ELF-1 (cell line): Measurements from ENCODE around the gene FBF1.

Experiments
- DNase-seq: peaks from one replicate; pipeline ENCODE4 v3.0.0-alpha.2; 2016; ENCODE audit warnings: low read depth, low spot score

The FBF1 gene

DNA sequence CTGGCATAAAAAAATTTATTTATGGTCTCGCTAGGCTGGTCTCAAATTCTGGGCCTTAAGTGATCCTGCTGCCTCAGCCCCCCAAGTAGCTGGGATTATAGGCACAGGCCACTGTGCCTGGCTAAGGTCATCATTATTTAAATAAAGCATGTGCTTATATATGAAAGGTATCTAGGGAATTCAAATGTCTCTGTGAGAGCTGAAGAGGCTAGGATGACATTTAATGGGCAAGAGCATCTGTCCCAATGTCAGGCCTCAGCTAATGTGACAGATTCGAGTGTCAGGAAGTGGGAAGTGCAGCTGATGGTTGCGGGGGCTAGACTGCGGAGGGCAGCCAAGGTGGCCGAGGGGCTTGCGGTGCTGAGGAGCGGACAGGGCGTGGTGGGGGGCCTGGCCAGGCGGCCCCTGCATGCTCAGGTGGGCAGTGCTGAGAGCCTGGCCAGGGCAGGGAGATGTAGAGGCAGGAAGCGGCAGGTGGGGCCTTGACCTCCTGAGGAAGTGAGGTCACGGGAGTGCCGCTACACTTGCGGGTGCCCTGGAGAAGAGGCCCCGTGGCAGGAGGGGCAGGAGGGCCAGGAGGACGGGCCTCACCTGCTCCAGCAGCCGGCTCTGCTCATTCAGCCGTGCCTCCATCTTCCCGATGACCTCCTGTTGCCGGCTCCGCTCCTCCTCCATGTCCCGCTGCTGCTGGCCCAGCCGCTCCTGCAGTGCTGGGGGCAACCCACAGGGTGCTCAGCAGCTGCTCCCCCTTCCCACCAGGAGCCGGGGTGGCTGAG lies 23.5 kb downstream of the FBF1 start:
- DNase-seq, result no peak

DNA sequence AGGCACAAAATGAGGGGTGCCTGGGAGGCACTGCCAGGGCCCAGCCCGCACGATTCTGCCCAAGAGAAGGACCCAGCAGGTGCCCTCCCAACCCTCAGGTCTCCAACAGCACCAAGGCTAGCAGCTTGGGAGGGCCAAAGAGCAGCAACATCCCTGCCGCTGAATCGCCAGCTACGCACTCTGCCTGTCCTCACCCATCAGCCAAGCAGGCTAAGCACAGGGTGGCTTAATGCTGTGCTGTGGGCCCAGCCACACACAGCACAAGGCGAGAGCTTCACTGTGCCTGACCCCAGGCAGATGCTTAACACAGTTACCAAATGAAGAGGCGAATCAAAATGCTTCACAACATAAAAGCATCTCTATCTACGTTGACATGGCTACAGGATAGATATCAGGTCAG lies 25.6 kb downstream of the FBF1 start:
- DNase-seq, result no peak

DNA sequence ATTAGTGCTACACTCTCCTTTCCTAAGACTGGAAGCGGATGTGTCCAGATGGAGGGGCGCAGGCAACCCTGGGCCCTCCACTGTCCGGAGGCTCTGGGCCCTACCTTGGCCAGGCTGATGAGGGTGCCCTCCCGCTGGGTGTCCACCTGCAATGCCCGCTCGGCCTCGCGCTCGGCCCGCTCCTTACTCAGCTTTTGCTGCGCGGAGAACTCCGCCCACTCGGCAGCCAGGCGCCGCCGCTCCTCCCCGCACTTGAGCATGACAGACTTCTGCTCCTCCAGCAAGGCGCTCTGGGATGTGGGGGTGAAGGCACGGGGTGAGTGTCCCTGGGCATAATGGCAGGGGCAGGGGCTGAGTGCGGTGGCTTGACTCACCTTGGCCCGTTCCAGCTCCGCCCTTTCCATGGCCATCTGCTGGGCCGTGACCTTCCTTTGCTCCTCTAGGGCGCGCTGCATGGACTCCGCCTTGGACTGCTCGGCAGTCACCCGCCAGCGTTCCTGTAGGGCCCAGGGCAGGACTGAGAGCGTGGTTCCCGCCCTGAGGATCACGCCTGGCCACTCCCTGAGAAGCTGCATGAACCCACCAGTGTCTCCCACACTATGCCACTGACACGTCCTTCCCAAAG lies 26.1 kb downstream of the FBF1 start:
- DNase-seq, result no peak

DNA sequence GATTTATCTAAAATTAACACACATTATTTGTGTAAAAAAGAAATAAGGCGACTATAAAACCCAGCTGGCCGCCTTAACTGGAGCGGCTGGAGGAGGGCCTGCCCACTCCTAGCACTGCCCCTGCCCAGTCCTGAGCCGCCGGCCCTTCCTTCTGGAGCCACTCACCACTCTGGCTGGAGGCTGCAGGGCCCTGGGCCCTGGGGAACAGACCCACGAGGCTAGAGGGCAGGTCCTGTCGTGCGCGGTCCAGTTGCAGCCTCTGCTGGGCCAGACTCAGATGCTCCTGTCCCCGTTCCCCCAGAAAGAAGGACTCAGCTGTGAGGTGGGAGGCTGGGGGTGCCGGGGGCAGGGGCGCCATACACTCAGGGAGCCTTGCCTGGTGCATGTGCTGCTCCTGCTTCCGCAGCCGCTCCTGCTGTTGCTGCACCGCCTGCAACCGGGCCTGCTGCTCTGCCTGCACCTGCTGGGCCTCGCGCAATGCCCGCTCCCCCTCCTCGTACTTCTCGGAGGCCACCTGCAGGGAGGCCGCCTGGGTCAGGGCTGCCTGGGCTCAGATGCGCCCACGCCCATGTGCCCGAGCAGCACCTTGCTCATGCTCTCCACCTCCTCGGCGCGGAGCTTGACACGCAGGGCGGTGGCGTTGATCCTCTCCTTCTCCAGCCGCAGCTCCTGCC lies 27.2 kb downstream of the FBF1 start:
- DNase-seq, result no peak

DNA sequence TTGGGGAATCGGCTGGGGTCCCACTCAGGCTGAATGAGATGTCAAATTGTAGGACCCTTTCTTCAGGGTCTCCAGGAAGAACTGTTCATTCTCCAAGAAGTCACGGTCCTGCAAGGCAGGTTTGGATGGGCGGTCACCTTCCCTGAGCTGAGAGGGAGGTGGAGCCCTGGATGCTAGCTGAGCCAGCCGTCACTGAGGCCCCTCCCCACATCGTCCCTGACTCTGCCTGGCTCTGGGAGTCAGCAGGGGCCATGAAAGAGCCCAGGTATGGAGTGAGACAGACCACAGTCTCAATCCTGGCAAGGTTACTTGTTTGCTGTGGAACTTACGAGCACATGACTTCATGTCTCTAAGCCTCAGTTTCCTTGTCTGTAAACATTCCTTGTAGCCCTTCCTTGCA lies 30.1 kb downstream of the FBF1 start:
- DNase-seq, result peak; percentile 72

DNA sequence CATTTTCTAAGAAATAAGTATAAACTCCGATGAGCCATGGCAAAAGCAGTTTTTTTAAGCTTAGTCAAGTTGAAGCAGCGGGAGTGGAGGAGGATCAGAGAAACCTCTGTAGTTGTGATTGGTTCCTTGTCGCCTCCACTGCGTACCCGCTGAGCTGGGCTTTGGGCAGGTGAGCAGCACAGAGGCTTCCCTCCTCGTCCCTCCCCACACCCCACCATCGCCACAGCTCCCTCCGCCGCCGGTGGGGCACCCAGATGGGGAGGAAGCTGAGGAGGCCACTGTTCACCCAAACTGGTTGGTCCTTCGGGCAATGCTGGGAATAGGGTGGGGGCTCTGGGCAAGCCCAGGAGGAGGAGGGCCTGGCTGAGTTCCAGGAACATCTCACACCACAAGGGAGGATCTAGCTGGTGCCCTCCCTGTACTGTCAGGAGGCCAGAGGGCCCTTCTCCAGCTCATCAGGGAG lies 31.0 kb downstream of the FBF1 start:
- DNase-seq, result no peak

DNA sequence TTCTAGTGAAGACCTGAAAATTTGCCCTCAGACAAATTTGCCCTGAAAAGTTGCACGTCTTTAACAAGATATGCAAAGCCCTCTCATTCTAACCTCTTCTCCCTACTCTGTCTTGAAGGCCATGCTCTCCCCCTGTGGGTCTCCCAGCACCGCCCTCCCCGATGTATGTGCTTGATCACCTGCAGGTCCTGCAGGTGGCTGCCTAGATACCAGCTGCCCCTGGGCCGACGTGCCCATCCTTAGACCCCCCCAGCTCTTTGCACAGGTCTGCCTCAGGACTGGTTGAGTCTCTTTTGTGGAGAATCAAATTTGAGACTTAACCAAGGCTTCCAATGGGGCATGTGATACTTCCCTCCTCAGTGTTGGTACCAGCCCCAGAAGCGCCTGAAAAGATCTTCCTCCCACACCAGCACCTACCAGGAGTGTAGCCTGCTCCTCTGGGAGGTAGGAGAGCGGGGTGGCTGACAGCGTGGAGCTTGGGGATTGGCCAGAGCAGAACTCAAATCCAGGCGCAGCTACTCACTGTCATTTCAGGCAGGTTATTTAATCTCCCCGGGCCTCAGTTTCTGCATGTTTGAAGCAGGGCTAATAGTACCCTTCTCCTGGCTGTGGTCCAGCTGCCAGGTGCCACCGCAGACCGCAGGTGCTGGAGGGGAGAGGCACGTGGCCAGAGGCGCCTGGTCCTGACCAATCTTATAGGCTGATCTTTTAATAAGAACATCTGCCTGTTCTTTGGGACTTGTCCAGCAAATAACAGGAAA lies 31.6 kb downstream of the FBF1 start:
- no peak for DNase-seq

DNA sequence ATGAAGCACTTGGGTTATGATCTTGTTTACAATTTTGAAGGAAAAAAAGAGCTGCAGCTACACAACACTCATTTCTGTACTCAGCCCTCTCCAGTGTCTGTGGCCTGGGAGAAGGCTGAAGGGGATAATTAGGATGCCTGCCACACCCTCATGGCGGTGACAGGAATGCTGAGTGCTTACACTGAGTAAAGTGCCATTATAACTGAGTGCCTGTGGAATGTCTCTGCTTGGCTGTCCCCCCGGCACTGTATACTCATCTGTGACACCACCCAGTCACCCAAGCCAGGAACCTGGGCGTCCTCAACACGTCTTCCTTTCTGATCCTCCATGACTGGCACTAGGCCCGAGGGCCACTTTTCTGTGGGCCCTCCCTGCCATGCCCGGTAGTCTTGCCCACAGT lies 32.6 kb downstream of the FBF1 start:
- DNase-seq, result peak; percentile 73

DNA sequence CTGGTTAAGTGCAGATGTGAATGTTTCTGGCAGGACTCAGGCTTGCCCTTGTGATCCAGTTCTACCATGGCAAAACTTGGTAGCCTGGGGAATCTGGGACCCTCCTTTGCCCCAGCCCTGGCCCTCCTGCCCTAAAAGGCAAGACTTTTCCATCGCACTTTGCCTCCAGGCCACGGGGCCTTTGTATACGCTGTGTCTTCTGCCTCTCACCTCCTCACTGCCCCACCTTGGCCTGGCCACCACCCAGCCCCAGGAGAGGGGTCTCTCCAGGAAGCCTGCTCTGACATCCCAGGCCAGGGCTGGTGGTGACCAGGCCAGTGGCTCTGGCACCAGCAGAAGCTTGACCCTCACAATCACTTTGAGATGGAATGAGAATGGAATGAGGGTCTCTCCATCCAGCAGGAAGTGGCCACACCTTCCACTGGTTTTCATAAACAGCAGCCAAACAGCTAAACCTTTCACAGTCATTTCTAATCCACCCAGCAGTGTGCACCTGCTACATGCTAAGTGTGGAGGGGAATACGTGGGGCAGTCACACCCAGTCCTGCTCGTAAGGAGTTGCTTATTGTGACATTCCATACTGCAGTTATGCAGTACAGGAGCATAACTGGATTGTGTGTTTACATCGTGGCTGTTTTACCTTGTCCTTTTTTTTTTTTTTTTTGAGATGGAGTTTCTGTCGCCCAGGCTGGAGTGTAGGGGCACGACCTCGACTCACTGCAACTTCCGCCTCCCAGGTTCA lies 34.5 kb downstream of the FBF1 start:
- no peak for DNase-seq

DNA sequence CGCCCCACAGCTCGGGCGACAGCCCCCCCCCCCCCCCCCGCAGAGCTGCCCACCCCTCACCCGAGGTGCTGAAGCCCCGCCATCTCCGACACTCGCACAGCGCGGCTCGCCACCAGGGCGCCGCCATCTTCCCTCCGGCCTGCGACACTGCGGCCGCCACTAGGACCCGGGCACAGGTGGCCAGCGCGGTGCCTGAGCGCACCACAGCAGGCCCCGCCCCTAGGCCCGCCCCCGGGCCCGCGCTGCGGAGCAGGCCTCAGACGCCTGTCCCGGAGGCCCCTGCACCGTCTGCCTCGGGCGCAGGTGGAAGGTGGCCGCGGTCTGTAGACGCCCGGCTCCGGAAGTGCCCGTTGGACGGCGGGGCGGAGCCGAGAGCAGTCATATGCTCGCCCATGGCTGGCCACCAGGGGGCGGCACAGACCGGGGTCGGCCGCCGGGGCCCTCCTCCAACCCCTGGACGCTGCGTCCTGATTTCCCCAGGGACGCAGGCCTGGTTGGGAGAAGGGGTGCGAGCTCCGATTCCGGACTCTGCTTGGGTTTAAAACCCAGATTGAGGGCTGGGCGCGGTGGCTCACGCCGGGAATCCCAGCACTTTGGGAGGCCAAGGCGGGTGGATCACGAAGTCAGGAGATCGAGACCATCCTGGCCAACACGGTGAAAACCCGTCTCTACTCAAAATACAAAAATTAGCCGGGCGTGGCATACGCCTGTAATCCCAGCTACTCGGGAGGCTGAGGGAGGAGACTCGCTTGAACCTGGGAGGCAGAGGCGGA lies 35.9 kb downstream of the FBF1 start, which contains the start of gene MRPL38:
TSS of gene MRPL38 (minus strand) at position 136 of the 773 bp plus-strand sequence. CDS start at position 127, 9 bp downstream.
- DNase-seq, result peak; percentile 99

DNA sequence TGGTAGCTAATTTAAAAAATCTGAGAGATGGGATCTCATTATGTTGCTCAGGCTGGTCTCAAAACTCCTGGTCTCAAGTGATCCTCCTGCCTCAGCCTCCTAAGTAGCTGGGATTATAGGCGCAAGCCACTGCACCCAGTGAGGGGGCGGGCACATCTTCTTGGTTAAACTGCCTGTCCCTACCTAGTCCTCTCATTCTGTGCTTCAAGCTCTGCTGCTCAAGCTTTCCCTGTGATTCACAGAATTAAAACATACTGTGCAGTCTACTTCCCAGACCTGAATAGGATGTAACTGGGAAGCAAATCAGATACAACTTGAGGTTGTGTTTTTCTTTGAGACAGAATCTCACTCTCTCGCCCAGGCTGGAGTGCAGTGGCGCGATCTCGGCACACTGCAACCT lies 38.4 kb downstream of the FBF1 start:
- DNase-seq, result no peak

DNA sequence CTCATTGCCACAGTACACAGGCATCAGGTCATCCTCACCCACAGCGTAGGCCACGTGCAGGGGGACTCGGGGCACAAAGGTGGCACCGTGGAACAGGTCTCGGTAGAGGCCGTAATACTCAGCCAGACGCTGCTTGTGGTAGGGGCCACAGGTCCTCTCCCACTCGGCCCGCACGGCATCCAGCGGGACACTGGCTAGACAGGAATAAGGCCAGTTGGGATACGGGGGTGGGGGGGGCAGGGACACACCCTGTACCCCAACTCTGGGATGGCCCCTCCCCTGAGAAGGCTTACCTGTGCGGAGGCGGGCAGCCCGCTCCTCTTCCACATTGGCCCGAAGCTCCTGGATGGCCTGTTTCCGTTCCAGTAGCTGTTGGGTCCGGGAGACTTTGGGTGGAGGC lies 39.1 kb downstream of the FBF1 start:
- no peak for DNase-seq

DNA sequence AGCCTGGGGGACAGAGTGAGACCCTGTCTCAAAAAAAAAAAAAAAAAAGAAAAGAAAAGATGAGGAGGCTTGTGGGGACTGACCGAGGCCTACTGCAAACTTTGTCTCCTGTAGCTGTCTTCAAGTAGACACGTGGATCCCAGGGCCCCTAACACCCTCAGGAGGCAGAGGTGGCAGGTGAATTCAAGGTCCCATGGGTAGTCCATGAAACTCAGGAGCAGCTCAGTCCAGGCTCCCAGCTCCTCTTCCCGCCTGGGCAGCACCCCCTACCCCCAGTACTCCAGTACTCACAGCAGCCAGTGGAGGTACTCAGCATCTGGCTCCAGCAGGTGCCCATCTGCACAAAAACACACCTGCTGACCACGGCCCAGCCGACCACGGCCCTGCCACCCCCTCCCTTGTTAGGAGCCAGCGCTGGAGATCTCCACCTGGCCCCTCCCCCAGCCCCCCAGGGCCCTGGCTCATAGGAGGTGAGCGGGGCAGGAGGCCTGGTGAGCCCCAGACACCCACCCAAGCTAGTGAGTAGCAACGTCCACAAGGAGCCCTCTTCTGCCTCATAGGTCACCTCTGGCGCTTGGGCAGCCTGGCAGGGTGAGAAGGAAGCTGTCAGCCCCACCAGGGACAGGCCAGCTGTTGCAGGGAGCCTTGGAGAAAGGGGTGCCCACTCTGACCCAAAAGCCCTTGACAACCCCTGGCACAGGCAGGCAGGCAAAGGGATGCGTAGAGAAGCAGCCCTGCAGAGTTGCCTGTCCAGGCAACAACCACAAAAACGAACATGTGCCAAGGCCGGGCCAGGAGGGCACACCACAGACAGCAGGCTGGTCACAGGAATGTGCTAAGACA lies 39.9 kb downstream of the FBF1 start:
- no peak for DNase-seq

DNA sequence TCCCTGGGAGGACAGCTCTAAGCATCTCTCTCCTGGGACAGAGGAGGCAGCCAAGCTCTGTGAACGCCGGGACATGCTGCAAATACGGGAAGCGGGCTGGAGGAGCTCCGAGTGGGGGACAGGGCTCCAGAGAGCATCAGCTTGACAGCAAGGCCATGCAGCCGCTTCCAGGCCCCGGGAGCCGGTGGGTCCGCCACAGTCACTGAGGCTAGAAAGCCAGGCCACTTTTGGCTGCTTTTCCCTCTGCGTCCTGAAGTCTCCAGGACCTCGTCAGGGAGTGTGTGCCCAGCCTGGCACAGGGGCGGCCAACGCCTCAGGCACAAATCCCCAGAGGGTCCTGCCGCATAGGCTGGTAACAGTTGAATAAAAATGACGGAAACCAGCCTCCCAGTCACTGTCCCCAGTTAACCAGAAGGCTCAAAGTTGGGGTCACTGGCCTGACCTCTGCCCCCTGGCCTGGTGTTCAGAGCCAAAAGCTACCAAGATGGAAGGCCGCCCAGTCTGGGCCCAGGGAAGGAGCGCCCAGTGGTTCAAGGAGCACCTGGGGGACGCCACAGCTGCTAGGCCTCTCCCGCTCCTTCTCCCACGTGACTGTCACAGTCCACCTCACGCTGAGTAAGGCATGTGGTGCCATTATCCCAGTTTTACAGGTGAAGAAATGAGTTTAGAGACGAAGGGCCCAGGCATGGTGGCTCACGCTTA lies 40.9 kb downstream of the FBF1 start:
- no peak for DNase-seq

DNA sequence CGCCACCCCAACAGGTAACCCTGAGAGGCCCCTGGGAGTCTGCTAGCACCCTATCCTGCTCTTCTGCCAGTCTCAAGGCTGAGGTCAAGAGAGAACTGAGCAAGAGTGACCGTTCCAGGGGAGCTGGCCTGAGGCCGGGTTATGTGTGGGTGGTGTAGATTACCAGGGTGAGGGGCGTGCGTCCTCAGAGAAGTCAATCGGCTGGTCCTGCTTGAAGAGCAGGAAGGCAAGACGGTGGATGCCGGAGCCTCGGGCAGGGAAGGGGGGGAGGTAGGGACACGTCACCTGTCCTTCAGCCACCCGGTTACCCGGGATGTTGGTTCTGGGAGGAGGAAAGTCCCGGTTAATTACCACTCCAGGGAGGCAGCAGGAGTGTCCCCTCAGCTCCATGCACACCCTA lies 41.5 kb downstream of the FBF1 start:
- DNase-seq, result no peak

DNA sequence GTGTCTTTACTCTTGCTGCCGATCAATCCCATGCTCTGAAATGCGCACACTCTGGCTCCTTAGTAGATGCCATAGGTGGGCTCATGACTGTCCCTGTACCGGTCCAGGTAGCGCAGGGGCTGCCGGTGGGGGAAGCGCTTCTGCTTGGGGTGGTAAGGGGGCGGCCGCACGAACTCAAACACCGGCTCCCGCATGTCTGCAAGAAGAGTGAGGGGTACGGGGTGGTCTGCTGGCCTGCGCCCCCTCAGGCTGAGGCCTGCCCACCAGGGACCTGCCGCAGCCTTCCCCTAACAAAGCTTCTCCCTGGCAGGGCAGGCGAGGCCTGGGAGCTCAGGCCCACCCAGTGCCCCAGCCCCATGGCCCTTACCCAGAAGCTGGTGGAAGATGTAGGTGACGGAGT lies 42.1 kb downstream of the FBF1 start:
- DNase-seq, result no peak

DNA sequence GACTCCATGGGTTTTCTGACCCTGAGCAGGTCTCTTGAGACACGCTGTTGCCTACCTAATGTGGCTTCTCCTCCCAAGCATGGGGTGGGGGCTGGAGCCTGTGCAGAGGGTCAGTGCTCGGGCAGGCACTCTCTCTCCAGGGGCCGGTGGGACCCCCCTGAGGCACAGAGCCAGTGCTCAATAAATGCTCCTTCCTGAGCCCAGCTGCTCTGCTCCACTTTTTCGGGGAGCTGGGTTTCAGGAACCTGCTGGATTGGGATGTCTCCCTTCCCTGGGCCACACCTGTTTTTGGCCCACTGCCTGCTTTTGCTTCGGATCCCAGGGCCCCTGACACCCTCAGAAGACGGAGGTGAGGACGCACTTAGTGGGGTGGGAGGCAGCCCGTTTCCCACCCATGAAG lies 42.8 kb downstream of the FBF1 start:
- DNase-seq, result no peak

DNA sequence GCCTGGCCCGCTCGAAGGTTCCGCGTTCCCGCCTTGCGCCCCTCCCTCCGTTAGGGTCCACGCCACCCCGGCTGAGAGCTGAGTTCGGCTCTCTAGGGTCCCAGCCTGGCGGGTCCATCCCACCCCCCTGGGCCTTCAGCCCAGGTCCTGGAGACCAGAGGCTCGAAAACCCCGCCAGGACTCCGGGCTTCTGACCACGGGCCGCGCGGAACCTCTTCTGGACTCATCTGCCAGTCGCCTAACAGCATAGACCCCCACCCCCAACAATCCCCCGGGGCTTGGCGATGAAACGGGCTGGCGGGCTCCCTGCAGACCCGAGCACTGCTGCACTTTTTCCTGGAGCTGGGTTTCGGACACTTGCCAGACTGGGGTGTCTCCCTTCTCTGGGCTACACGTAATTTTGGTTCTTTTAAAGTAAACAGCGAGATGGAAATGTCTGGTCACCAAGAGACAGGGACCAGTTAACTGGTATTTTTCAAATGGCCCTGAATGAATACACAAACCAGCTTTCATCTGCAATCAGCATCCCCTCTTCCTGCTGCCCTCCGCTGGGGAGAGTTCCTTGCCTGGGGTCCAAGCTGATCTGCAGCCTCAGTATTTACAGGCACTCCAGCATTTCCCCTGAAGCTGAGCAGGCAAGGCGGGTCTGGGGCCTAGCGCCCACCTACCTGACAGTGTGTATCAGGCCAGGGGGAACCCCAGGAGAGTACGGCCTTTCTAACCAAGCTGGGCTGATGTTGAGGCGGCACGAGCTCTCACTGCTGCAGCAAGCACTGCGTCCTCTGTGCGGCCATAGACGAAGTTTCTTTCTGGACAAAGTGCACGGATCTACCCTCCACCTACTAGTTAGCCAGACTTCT lies 43.5 kb downstream of the FBF1 start:
- DNase-seq, result peak; percentile 61
